LoVo (cell line): Measurements from ENCODE around the gene NDRG3.

Experiments
- DNase-seq: peaks from one replicate; pipeline ENCODE4 v3.0.0-alpha.2; 2016; ENCODE audit warnings: low spot score

Gene NDRG3

GRCh38 chr20:36745927-36746659 is at the start of gene NDRG3:
NDRG3 (minus strand) TSS chr20:36746090; CDS start chr20:36721735, 24,355 bp downstream.
- DNase-seq = peak; percentile 94

- no peak for DNase-seq
Observed at GRCh38 chr20:36794116-36794474, 48.2 kb upstream of the NDRG3 start.

GRCh38 chr20:36793294-36794115 is 47.6 kb upstream of the NDRG3 start:
- no peak for DNase-seq

GRCh38 chr20:36792422-36792821 is 46.5 kb upstream of the NDRG3 start:
- no peak for DNase-seq

GRCh38 chr20:36791862-36792261 is 46.0 kb upstream of the NDRG3 start:
- DNase-seq = no peak

GRCh38 chr20:36786663-36787062 is 40.8 kb upstream of the NDRG3 start:
- DNase-seq = no peak

GRCh38 chr20:36786246-36786645 is 40.4 kb upstream of the NDRG3 start:
- DNase-seq = no peak

GRCh38 chr20:36785308-36785707 is 39.4 kb upstream of the NDRG3 start:
- no peak for DNase-seq

GRCh38 chr20:36784900-36785299 is 39.0 kb upstream of the NDRG3 start:
- no peak for DNase-seq

- DNase-seq = no peak
Observed at GRCh38 chr20:36784116-36784515, 38.2 kb upstream of the NDRG3 start.

- DNase-seq = no peak
Observed at GRCh38 chr20:36779656-36780025, 33.8 kb upstream of the NDRG3 start.

- DNase-seq = no peak
Observed at GRCh38 chr20:36778831-36779655, 33.2 kb upstream of the NDRG3 start.

- no peak for DNase-seq
Observed at GRCh38 chr20:36777576-36777975, 31.7 kb upstream of the NDRG3 start.

GRCh38 chr20:36777167-36777566 is 31.3 kb upstream of the NDRG3 start:
- no peak for DNase-seq

- no peak for DNase-seq
Observed at GRCh38 chr20:36775826-36776225, 29.9 kb upstream of the NDRG3 start.

GRCh38 chr20:36775196-36775595 is 29.3 kb upstream of the NDRG3 start:
- DNase-seq = no peak

GRCh38 chr20:36773597-36774390 is 27.9 kb upstream of the NDRG3 start, which contains the start of gene DSN1:
DSN1 (minus strand) TSS chr20:36773763; CDS start chr20:36771458, 2,305 bp downstream.
- DNase-seq = peak; percentile 98

- DNase-seq = no peak
Observed at GRCh38 chr20:36773107-36773596, 27.3 kb upstream of the NDRG3 start.

GRCh38 chr20:36770680-36771079 is 24.8 kb upstream of the NDRG3 start:
- DNase-seq = no peak

GRCh38 chr20:36768768-36769430 is 23.0 kb upstream of the NDRG3 start:
- DNase-seq = no peak

GRCh38 chr20:36761125-36761524 is 15.2 kb upstream of the NDRG3 start:
- DNase-seq = no peak
